ENCODE results near the gene ADAP2.

Gene ADAP2

DNA sequence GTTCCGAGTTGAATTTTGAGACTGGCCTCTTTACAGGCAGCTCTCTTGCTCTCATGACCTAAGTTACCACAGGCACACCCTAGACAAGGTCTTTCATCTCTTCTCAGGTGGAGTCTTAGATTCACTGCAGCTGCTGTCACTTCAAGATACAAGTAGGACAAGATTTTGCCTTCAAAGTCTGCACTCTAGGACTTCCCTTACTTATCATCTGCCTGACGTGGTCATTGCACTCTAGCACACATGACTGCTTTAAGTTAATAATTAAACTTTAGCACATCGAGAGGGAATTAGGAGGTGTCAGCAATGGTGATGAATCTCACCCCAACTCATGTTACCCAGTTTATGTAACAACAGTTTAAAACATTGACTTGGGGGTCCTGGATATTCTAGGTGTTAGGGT is 74.7 kb downstream of the ADAP2 start:
- no peak for TF ChIP-seq JUND (IDR thresholded peaks at IDR 0.05; ENCODE audit: low read depth)
- in situ Hi-C loops (cut with HindIII; ENCODE audit: low pct_unique_long_range_greater_than_20kb, low sequenced_read_pairs): no loop called here
- DNase-seq (ENCODE audit: low read depth in 1 of 2, low spot score in 1 of 2): no peak

DNA sequence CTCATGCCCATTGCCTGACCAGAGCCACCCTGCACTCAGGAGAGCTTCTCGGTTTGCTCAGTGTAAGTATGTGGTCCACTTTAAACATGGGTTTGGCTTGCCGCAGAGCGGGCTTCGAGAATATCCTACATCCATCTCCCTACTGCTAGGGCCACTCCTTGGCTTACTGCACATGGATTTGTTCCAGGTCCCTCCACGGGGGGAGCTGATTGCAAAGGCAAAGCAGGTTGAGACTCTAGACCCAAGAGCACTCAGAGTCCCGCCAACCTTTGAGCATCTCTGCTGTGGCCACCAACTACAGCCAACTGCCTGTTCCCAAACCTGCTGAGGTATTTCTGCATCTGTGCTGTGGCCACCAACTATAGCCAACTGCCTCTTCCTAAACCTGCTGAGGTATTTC is 75.5 kb downstream of the ADAP2 start:
- no peak for DNase-seq (ENCODE audit: low read depth in 1 of 2, low spot score in 1 of 2)
- in situ Hi-C loops (cut with HindIII; ENCODE audit: low pct_unique_long_range_greater_than_20kb, low sequenced_read_pairs): no loop called here
- no peak for TF ChIP-seq JUND (IDR thresholded peaks at IDR 0.05; ENCODE audit: low read depth)

DNA sequence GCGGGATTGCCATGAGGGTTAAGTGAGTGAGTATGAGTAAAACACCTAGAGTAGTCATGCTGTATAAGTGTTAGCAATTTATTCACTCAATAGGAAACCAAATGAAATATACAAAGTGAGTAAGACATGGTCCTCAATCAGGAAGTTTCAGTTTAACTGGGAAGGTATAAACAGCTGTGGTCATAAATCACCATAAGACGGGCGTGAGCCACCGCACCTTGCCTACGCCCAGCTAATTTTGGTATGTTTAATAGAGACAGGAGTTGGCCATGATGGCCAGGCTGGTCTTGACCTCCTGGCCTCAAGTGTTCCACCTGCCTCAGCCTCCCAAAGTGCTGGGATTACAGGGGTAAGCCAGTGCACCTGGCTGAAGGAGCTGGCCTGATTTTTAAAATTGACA is 76.1 kb downstream of the ADAP2 start:
- no peak for DNase-seq (ENCODE audit: low read depth in 1 of 2, low spot score in 1 of 2)
- in situ Hi-C loops (cut with HindIII; ENCODE audit: low pct_unique_long_range_greater_than_20kb, low sequenced_read_pairs): no loop called here

DNA sequence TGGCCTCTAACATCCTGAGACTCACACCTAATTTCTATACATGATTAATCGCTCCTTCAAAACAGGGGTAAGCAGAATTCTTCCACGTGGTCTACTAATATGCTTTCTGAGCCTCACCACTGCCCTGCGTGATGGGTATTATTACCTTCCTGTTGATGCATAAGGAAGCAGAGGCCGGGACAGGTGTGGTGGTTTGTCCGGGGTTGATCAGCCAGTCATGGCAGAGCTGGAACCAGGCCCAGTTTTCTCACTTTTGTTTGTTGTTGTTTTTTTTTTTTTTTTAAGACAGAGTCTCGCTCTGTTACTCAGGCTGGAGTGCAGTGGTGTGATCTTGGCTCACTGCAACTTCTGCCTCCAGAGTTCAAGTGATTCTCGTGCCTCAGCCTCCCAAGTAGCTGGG is 80.3 kb downstream of the ADAP2 start:
- no peak for DNase-seq (ENCODE audit: low read depth in 1 of 2, low spot score in 1 of 2)
- in situ Hi-C loops (cut with HindIII; ENCODE audit: low pct_unique_long_range_greater_than_20kb, low sequenced_read_pairs): no loop called here
- TF ChIP-seq JUND (IDR thresholded peaks at IDR 0.05; ENCODE audit: low read depth): no peak

More for the DNA sequence above, 76.1 kb downstream of the ADAP2 start:
- TF ChIP-seq JUND (IDR thresholded peaks at IDR 0.05; ENCODE audit: low read depth): no peak

DNA sequence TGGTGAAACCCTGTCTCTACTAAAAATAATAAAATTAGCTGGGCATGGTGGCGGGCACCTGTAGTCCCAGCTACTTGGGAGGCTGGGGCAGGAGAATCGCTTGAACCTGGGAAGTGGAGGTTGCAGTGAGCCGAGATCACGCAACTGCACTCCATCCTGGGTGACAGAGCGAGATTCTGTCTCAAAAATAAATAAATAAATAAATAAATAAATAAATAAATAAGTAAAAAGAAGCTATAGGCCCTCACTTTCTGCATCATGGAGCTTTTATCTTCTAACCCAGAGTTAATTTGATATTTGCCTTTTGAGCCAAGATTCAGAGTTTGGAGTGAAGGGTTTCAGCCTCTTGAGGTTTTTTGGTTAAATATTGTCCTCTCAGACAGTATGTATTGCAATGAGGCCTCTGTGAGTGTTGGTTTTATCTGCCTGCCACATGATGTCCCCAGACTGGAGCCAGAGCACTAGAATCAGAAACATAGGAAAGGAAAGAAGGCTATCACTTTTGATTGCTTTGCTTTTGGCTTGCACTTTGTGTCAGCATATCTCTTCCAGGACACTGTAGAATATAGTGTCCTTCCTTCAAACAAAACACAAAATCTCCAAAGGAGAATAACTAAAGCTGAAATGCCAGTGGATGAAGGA is 81.6 kb downstream of the ADAP2 start:
- no peak for DNase-seq (ENCODE audit: low read depth in 1 of 2, low spot score in 1 of 2)
- no peak for TF ChIP-seq JUND (IDR thresholded peaks at IDR 0.05; ENCODE audit: low read depth)
- in situ Hi-C loops (cut with HindIII; ENCODE audit: low pct_unique_long_range_greater_than_20kb, low sequenced_read_pairs): no loop called here

DNA sequence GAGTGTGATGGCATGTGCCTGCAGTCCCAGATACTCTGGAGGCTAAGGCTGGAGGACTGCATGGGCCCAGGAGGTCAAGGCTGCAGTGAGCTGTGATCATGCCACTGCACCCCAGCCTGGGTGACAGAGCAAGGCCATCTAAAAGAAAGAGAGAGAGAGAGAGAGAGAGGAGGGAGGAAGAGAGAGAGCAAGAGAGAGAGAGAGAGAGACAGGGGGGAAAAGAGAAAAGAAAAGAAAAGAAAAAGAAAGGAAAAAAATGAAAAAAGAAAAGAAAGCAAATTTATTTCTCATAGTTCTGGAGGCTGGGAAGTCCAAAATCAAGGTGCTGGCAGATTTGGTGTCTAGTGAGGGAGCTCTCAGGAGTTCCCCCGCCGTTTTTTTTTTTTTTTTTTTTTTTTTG is 82.4 kb downstream of the ADAP2 start:
- DNase-seq (ENCODE audit: low read depth in 1 of 2, low spot score in 1 of 2): no peak
- TF ChIP-seq JUND (IDR thresholded peaks at IDR 0.05; ENCODE audit: low read depth): no peak
- in situ Hi-C loops (cut with HindIII; ENCODE audit: low pct_unique_long_range_greater_than_20kb, low sequenced_read_pairs): no loop called here

DNA sequence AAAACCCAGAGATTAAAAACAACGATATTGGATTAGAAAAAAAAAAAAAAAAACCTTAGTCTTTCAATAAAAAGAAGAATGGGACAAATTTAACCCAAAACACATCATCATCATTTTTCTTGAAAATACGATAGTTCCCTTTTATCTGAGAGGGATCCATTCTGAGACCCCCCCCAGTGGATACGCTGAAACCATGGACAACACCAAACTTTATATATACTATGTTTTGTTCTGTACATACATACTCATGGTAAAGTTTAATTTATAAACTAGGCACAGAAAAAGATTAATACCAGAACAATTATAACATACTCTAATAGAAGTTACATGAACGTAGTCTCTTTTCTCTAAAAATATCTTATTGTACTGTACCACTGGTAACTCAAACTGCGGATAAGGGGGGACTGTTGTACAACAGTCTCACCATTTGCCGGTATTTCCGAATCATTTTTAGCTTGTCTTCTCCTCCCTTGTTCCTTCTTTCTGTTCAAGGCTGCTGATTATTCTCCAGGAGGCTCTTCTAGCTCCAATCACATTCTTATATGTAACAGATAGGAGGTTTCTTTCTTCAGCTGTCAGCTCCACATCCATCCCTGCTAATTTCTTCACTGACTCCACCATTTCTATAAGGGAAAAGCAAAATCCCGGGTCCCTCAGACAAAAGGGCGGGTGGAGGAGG is 86.1 kb downstream of the ADAP2 start:
- no peak for DNase-seq (ENCODE audit: low read depth in 1 of 2, low spot score in 1 of 2)
- no peak for TF ChIP-seq JUND (IDR thresholded peaks at IDR 0.05; ENCODE audit: low read depth)
- in situ Hi-C loops (cut with HindIII; ENCODE audit: low pct_unique_long_range_greater_than_20kb, low sequenced_read_pairs): no loop called here

DNA sequence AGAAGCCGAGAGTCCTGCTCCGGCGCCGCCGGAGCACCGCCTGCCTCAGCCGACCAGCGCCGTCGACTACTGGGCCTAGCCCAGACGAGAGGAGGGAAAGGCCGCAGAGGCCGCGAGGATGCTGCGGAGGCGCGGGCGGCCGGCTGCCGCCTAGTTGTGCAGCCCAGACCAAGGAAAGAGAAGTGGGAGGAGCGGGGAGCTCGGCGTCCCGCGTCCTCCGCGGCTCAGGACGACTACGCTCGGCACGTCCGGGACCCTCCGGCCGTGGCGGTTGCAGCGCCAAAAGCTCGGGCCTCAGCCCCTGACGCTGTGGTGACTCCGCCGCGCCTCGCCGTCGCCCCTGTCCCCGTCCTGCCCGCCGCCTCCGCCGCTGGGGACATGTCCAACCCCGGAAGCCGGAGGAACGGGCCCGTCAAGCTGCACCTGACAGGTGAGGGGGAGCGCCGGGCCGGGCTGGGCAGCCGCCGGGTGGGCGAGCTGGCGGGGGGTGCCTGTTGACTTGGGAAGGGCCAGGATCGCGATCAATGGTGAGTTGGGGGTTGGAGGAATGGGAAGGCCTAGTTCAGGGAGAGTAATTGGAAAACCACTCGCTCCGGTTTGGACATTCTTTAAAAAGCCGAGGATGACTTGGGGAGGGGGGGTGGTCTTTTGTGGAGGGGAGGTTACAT is 86.8 kb downstream of the ADAP2 start:
- in situ Hi-C loops (cut with HindIII; ENCODE audit: low pct_unique_long_range_greater_than_20kb, low sequenced_read_pairs): no loop called here
- TF ChIP-seq JUND (IDR thresholded peaks at IDR 0.05; ENCODE audit: low read depth): no peak
- peak; percentile 32 to 67 for DNase-seq (ENCODE audit: low read depth in 1 of 2, low spot score in 1 of 2)

Measured in T47D (cell line).